OCI-LY7 (cell line): ENCODE measurements around the gene SGIP1. TPM values are rescaled to one million over a fixed set of nuclear protein-coding genes. Genes with fewer than 3 reads are reported as not detected.

Experiments used
- BruUV-seq: library from RNA; stranded (reverse); fragments of 400-500 nt; replicated peaks from 2 replicates; lab custom pipeline; 2021; lab: Mats Ljungman, UMichigan
- CTCF ChIA-PET: fragments of 300-600 bp; sonication (Branson Sonifier 250); formaldehyde crosslinking; loops from one replicate; lab custom pipeline; 2022; ENCODE audit warnings: antibody characterized with exemption; ENCODE audit not compliant: unreplicated experiment; lab: Charles Lee
- POLR2A ChIA-PET: fragments of 300-600 bp; sonication (Branson Sonifier 250); formaldehyde crosslinking; loops from one replicate; lab custom pipeline; 2022; ENCODE audit warnings: antibody characterized with exemption; lab: Charles Lee
- DNase-seq: peaks from one replicate; pipeline ENCODE4 v3.0.0-alpha.2; 2015; ENCODE audit warnings: low spot score
- H2AFZ ChIP-seq: fragments of 200-600 bp; sonication (generic), shearing (Covaris generic); 2 replicates; pipeline ENCODE4 v1.6.1; 2014; ENCODE audit warnings: mild to moderate bottlenecking, antibody characterized with exemption, low read length, moderate library complexity
- H3K27ac ChIP-seq: fragments of 200-600 bp; sonication (generic); 2 replicates; pipeline ENCODE4 v1.5.1; 2014; ENCODE audit warnings: mixed run types, low read depth, mild to moderate bottlenecking, moderate library complexity, low read length, inconsistent platforms; ENCODE audit not compliant: poor library complexity, severe bottlenecking
- H3K36me3 ChIP-seq: fragments of 200-600 bp; sonication (generic); 2 replicates; pipeline ENCODE4 v1.6.1; 2014; ENCODE audit warnings: mild to moderate bottlenecking, antibody characterized with exemption, low read length, moderate library complexity, mixed read lengths; ENCODE audit not compliant: insufficient read depth
- H3K4me1 ChIP-seq: fragments of 200-600 bp; sonication (generic); 2 replicates; pipeline ENCODE4 v1.5.1; 2014; ENCODE audit warnings: mild to moderate bottlenecking, low read length; ENCODE audit not compliant: insufficient read depth, poor library complexity, severe bottlenecking
- H3K4me2 ChIP-seq: fragments of 200-600 bp; sonication (generic); 2 replicates; pipeline ENCODE4 v1.6.1; 2014; ENCODE audit warnings: mild to moderate bottlenecking, low read length
- H3K4me3 ChIP-seq: fragments of 200-600 bp; sonication (generic); 2 replicates; pipeline ENCODE4 v1.5.1; 2014; ENCODE audit warnings: mild to moderate bottlenecking, low read depth, low read length; ENCODE audit not compliant: poor library complexity, severe bottlenecking
- H3K79me2 ChIP-seq: fragments of 200-600 bp; sonication (generic); 2 replicates; pipeline ENCODE4 v1.6.1; 2016; ENCODE audit warnings: low read depth, mild to moderate bottlenecking, low read length, moderate library complexity, mixed read lengths; ENCODE audit not compliant: insufficient read depth
- H3K9me2 ChIP-seq: fragments of 200-600 bp; sonication (generic); 2 replicates; pipeline ENCODE4 v1.6.1; 2016; ENCODE audit warnings: mild to moderate bottlenecking, low read length, mixed read lengths; ENCODE audit not compliant: insufficient read depth
- H3K9me3 ChIP-seq: fragments of 200-600 bp; sonication (generic); 2 replicates; pipeline ENCODE4 v1.6.1; 2014; ENCODE audit warnings: mild to moderate bottlenecking, mixed run types, low read length, mixed read lengths
- H4K20me1 ChIP-seq: fragments of 200-600 bp; sonication (generic); 2 replicates; pipeline ENCODE4 v1.6.1; 2014; ENCODE audit warnings: mild to moderate bottlenecking, antibody characterized with exemption, low read length, moderate library complexity, mixed read lengths; ENCODE audit not compliant: insufficient read depth
- CTCF ChIP-seq: fragments of 200-600 bp; sonication (generic); conservative IDR thresholded peaks from 2 replicates; pipeline ENCODE4 v1.5.1; 2014; ENCODE audit warnings: mild to moderate bottlenecking, antibody characterized with exemption, low read length, moderate library complexity, mixed read lengths
- EZH2phosphoT487 ChIP-seq: fragments of 200-600 bp; sonication (generic); IDR thresholded peaks from 2 replicates; pipeline ENCODE4 v1.6.1; 2018; ENCODE audit warnings: low read depth, borderline replicate concordance, mild to moderate bottlenecking, mixed run types, antibody characterized with exemption, low read length, moderate library complexity, mixed read lengths
- intact Hi-C: fragments of 100-400 bp; cut with micrococcal nuclease; formaldehyde crosslinking; loops from one replicate; pipeline ENCODE4 v1.10.0; 2022; ENCODE audit not compliant: unreplicated experiment
- total RNA-seq, 2 experiments: library from RNA; depleted of rRNA in 1 of 2; stranded (reverse); fragments of >200 nt in 1 of 2; shearing (Covaris generic) in 1 of 2; gene quantifications; 2 replicates each; pipeline ENCODE4 v1.2.3, GENCODE V29; 2014 to 2022

Gene SGIP1
- total RNA-seq, 2 experiments from 2014 or later = not detected

- Histone ChIP-seq H3K9me3 (no peaks in the 10 kb centered on the region), H3K4me3 (no peak overlapping the region), H3K27ac (no peak overlapping the region), H3K79me2 (no peaks in the 10 kb centered on the region), H3K36me3 (no peaks in the 10 kb centered on the region), H3K4me1 (no peaks in the 10 kb centered on the region), H2AFZ (no peak overlapping the region), H3K9me2 (no peaks in the 10 kb centered on the region), H4K20me1 (no peaks in the 10 kb centered on the region), H3K4me2 (no peak overlapping the region)
- no TSS peak for BruUV-seq
- POLR2A ChIA-PET = interaction anchor here (0.6 kb wide), 1 partner anchor 552 kb away, joined by 3 read pairs; no protein-coding TSS in a partner anchor
- TF ChIP-seq CTCF (no peak), EZH2phosphoT487 (no peak)
- DNase-seq = no peak
- CTCF ChIA-PET = no interaction called here
- intact Hi-C loops = no loop called here
These were observed 151.3 kb downstream of the SGIP1 start for GRCh38 chr1:66685265-66685664.

GRCh38 chr1:66685670-66686069 lies 151.7 kb downstream of the SGIP1 start:
- Histone ChIP-seq H3K4me2 (no peak overlapping the region), H3K9me3 (no peaks in the 10 kb centered on the region), H3K4me1 (no peaks in the 10 kb centered on the region), H3K79me2 (no peaks in the 10 kb centered on the region), H2AFZ (no peak overlapping the region), H4K20me1 (no peaks in the 10 kb centered on the region), H3K4me3 (no peak overlapping the region), H3K27ac (no peak overlapping the region), H3K9me2 (no peaks in the 10 kb centered on the region), H3K36me3 (no peaks in the 10 kb centered on the region)
- POLR2A ChIA-PET = interaction anchor here (0.6 kb wide), 1 partner anchor 552 kb away, joined by 3 read pairs; no protein-coding TSS in a partner anchor
- TF ChIP-seq CTCF (no peak), EZH2phosphoT487 (no peak)
- BruUV-seq = no TSS peak
- DNase-seq = no peak
- CTCF ChIA-PET = no interaction called here
- intact Hi-C loops = no loop called here

- no peak for TF ChIP-seq EZH2phosphoT487
- TF ChIP-seq CTCF = no peak
- no peak overlapping the region for H3K4me3 ChIP-seq
- no peaks in the 10 kb centered on the region for H3K36me3 ChIP-seq
- H4K20me1 ChIP-seq = no peaks in the 10 kb centered on the region
- no peaks in the 10 kb centered on the region for H3K79me2 ChIP-seq
- DNase-seq = no peak
- no peak overlapping the region for H2AFZ ChIP-seq
- ChIA-PET POLR2A (no interaction called here), CTCF (no interaction called here)
- H3K9me2 ChIP-seq = no peaks in the 10 kb centered on the region
- intact Hi-C loops = no loop called here
- no peak overlapping the region for H3K27ac ChIP-seq
- no peaks in the 10 kb centered on the region for H3K4me1 ChIP-seq
- BruUV-seq = no TSS peak
- H3K9me3 ChIP-seq = no peaks in the 10 kb centered on the region
- H3K4me2 ChIP-seq = no peak overlapping the region
These were observed 152.5 kb downstream of the SGIP1 start for GRCh38 chr1:66686406-66686805.
